NCI-H2227 (cell line): ENCODE data around the gene NXF1.
"Not testable (repeated sequence)": the region's sequence is repeated elsewhere in the genome, so short reads cannot be mapped to it uniquely, and the experiment has no call there.

Source experiments
- DNase-seq: peaks from one replicate; lab custom pipeline; 2025; ENCODE audit not compliant: unreplicated experiment; lab: John Stamatoyannopoulos, UW

Gene NXF1

DNA sequence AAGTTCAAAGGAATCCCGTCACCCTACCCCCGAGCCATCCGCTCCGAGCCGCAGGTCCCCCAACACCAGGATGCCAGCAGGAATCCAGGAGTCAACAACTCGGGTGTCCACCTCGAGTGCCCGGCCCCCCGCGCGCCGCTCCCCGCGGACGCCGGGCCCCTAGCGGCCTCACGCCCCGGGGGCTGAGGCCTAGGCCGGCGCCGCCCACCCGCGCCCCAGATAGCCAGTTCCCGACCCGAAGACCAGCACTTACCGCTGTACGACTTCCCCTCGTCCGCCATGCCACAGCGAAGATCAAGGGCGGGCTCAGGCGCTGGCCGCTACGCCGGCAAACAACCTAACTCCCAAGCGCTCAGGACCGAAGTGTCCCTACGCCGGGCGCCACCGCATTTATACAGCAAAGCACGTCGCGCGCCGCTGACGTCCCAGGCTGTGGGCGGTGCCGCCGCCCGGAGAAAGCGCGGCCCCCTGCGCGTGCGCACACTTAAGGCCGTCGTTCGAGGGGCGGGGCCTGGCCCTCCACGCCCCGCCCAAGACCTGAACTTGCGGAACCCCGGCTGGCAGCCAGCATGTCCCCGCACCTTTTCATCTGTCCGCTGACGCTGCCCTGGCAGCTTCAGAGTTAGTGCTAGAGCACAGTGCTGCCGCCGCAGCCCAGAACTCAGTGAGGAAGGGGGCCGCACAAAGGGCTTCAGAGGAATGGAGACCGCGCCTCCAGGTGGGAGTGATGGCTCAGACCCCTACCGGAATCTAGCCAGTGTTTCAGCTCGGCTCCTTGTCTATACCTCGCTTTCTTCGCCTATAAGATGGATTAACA, at the start of gene NXF1:
NXF1 (minus strand) TSS at position 365 of the 817 bp plus-strand sequence; CDS start at position 281, 84 bp downstream.
- peak; percentile 98 for DNase-seq

DNA sequence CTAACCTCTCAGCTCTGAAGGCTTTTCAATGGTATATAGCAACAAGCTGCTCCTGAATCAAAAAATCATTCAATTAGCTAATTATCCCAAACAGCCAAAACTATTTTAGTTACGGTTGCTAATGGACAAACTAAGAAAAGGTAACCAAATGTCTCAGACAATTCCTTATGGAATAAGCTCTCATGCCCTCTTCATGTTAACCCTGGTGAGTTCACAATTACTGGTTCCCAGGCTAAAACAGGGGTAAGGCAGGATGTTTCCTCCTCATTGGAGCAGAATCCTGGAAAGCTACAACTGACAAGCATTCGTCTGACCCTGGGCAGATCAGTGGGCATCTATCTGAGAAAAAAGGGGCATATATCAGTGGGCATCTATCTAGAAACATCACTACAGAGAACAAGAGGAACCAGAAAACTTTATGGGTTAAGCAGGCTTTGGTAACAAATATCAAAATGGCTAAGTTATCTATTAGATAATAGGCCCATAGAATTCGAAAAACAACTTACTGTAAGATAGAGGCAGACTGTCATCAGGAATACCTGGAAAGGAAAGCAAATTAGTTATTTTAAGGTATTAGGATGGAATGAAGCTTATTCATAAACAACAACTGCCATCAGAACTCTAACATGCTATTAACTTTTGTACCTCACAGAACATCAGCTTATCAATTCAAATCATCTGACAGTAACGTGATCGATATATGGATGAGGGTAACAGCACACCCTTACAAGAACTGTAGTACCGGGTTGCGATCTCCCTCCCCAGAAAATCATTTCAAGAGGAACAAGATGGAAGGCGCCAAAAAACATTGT, 49.0 kb upstream of the NXF1 start:
- DNase-seq: no peak

DNA sequence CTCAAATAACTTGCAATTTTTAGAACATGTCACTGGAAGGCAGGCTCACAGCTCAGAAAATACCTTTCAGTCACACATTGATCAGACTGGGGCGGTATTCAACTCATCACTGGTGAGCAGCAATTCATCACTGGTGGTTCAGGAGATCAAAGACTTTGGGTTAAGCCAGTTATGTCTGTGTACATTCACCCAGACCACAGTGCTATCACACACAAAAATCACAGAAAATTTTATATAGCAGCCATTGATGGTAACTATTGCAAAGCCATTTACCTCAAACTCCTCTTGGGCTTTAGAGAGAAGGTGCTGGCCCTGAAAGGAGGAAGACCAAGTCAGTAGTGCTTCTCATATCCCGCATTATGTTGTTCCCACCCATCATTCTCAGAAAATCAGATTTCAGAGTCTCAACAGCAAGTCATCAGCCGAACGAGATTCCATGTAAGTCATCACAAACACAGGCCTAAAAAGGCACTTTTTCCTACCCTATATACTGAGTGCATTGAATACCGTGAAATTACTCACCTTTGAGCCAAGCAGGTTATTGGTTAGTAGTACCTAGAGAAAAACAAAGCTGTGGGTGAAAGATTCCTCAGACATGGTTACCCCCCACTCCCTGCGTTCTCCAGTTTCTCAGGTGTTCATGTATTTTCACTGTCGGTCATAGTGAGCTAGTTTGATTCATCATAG, 48.2 kb upstream of the NXF1 start:
- DNase-seq: no peak

DNA sequence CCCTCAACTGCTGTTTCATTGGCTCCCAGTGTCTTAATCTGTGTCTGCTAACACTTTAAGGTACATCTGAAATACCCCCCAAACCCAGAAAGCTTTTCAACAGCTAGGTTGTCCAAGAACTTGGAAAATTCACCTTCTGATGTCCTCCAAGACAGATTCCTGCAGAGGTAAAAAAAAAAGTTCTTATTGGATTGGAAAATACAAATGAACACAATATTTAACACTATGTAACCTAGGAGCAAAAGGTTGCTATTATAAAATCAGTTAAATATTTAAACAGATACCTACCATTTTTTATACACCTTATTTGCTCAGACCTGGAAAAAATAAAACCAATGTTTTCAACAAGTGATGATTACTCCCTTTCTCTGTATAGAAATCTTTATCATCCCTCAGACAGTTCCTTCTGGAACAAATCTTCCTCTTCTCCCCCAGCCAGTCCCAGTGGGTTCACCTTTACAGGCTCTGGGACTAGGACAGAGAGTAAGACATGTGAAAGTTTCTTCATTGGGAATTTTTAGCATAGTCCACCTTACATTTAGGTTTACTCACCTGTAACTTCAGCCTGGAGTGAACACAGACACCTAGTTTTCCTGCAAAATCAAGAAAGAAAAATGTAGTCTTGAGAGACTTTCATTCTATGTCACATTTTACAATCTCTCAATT, 47.4 kb upstream of the NXF1 start:
- no peak for DNase-seq

DNA sequence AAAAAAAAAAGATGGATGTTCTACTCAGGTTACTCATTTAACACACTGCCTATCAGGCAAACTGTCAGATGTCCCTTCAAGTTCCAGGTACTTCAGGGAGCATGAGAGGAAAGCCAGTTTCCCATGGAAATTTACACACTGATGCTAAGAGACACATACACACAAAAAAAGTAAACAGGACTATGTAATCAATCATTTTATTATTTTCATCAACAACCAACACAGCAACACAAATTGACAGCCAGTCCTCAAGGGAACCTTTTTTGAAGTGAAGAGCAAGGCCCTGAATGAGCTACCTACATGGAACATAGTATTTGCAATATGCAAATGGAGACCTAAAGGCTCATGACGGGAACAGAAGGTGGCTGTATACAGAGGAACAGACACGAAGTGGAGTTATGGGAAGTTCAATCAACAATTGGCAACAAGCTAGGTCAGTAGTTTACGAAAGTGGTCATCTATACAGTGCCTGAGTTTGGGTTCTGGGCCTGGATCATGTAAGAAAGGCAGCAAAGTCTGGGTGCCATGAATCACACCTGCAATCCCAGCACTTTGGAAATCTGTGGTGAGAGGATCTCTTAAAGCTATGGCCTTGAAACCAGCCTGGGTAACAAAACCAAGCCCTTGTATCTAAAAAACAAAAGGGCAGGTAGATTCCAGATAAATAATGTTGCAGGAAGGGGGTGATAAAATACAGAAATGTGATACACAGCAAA, 46.7 kb upstream of the NXF1 start:
- no peak for DNase-seq

DNA sequence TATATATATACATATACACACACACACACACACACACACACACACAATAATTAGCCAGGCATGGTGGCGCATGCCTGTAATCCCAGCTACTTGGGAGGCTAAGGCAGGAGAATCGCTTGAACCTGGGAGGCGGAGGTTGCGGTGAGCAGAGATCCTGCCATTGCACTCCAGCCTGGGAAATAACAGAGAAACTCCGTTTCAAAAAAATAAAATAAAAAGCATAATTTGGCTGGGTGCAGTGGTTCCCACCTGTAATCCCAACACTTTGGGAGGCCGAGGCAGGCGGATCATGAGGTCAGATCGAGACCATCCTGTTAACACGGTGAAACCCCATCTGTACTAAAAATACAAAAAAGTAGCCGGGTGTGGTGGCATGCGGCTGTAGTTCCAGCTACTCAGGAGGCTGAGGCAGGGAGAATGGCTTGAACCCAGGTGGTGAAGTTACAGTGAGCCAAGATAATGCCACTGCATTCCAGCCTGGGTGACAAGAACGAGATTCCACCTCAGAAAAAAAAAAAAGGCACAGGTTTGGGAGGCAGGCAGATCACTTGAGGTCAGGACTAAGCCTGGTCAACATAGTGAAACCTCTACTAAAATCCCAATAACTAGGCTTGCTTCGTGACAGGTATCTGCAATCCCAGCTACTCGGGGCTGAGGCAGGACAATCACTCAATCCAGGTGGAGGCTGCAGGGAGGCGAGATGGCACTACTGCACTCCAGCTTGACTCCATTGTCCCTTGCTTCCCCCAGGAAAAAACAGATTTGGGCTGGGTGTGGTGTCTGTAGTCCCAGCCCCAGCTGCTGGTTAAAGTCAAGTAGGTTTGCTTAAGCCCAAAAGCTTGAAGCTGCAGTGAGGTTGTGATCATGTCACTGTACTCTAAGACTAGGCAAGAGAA, 45.9 kb upstream of the NXF1 start:
- DNase-seq: no peak

DNA sequence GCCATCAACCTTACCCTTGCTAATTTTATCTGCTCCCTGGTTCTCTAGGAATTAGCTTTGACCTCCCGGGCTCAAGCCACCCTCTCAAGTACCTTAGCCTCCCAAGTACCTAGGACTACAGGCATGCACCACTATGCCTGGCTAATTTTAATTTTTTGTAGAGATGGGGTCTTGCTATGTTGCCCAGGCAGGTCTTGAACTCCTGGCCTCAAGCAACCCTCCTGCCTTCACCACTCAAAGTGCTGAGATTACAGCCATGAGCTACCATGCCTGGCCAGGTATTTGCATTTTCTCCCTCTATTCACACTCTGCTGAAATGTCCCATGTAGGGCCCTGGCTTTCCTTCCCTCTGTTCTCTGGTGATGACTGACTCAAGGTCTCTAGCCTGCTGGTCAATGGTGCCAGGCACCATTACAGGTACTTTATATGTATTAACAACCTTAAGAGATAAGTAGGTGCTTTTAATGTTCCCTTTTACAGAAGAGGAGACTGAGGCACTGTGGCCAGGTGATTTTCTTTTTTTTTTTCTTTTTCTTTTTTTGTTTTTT, 42.6 kb upstream of the NXF1 start:
- no peak for DNase-seq

DNA sequence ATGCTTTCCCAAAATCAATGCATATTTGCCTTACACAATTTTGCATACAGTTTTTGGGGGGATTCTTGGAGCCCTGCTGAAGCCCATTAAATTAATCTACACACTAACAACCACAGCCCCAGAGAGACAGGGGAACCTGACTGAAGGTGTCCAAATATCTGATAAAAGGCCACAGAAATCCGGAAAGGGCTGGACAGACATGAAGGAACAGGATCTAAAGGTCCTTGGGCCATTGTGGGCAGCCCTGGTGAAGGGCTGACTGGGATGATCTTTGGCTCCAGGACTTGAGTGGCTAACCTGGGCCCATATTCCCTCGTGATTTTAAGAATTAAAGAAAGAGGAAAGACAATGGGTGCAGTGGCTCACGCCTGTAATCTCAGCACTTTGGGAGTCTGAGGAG, 40.9 kb upstream of the NXF1 start:
- DNase-seq: no peak

DNA sequence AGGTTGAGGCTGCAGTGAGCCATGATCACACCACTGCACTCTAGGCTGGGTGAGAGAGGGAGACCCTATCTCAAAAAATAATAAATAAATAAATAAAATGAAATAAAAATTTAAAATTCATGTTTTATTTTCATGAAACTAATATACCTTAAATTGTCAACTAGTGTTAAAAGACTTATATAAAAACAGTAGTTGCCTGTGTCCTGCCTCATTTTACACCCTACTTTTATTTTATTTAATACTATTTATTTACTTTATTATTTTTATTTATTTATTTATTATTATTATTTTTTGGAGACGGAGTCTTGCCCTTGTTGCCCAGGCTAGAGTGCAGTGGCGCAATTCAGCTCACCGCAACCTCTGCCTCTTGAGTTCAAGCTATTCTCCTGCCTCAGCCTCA, 38.9 kb upstream of the NXF1 start:
- no peak for DNase-seq

DNA sequence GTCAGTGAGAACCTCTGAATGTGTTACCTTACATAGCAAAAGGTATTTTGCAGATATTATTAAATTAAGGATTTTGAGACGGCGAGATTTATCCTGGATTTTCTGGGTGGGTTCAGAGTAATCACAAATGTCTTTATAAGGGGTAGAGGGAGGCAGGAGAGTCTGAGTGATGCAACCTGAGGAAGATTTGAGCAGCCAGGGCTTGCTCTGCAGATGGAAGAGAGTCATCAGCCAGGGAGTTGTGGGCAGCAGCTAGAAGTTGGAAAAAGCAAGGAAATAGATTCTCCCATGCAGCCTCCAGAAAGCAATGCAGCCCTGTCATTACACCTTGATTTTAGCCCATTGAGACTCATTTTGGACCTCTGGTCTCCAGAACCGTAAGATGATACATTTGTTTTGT, 38.2 kb upstream of the NXF1 start:
- no peak for DNase-seq

DNA sequence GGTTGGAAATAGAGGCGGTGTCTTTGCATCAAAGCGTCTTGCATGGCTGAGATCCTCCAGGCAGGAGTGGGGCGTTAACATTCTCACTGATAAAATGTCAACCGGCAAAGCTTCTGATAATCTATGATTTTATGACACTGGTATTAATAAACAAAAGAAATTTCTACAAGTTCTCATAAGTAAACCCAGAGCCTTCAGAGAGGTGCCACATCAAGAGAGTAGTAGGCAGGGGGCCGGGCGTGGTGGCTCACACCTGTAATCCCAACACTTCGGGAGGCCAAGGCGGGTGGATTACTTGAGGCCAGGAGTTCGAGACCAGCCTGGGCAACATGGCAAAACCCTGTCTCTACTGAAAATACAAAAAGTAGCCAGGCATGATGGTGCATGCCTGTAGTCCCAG, 37.7 kb upstream of the NXF1 start:
- not testable (repeated sequence) for DNase-seq

DNA sequence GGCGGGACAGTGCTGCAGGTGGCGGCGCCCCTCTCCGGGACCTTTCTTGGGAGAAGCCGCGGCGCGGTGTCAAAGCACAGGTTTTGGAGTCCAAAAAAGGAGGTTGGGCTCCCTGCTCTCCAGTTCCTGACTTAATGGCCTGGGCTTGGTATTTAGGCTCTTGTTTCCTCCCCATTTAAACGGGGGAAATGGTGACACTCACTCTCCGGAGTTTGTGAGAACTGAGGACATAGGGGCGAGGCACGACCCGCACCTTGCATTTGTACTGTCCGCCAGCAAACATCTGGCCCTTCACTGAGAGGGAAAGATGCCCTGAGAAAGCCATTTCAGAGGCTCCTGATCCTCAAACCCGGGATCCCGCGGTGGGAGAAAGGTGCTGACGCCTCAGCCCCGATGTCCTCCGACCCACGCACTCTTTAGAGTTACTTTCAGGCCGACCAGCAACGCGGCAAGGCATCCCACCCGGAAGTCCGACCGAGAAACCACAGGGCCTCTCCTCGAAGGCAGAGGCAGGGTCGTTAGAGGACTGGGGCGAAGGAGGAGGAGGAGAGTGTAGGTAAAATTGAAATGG, 37.0 kb upstream of the NXF1 start:
- peak; percentile 74 for DNase-seq

DNA sequence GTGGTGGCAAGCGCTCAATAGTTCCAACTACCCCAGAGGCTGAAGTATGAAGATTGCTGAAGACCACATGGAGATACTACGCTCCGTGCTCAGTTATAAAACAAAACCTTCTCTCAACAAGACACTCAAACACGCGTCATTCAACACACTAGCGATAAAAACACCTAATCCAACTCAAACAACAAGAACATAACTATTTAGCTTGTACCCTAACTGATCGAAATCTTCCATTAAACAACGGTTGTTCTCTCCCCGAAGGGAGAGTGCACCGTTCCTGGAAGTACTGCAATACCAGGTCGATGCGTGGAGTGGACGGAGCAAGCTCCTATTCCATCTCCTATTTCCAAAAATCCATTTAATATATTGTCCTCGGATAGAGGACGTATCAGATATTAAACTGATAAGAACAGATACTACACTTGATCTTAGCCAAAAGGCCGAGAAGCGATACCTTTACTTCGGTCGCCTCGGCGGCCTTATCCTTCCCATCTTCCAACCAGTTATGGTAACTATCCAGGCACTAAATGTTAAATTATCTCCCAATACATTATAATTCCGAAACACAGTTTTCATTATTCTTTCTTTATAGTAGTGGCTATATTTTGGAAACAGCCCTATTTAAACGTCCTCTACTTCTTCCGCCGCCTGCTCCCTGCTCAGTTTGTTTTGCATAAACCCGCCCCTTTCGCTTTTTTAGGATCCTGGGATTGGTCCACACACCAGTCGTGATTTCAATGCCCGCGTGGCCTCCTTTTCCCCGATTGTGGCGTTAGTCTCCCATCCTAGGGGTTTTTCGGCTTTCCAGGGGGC, 36.3 kb upstream of the NXF1 start:
- peak; percentile 97 for DNase-seq

DNA sequence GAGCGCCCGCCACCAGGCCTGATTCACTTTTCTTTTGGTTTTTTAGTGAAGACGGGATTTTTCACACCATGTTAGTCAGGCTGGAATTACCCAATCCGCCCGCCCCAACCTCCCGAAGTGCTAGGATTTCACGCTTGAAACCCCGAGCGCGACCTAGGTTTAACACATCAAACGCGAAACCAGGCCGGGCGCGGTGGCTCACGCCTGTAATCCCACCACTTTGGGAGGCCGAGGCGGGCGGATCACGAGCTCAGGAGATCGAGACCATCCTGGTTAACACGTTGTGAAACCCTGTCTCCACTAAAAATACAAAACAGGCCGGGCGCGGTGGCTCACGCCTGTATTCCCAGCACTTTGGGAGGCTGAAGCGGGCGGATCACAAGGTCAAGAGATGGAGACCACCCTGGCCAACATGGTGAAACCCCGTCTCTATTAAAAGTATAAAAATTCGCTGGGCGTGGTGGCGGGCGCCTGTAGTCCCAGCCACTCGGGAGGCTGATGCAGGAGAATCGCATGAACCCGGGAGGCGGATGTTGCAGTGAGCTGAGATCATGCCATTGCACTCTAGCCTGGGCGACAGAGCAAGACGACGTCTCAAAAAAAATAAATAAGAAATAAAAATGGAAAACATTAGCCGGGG, 35.6 kb upstream of the NXF1 start:
- DNase-seq: peak; percentile 76

DNA sequence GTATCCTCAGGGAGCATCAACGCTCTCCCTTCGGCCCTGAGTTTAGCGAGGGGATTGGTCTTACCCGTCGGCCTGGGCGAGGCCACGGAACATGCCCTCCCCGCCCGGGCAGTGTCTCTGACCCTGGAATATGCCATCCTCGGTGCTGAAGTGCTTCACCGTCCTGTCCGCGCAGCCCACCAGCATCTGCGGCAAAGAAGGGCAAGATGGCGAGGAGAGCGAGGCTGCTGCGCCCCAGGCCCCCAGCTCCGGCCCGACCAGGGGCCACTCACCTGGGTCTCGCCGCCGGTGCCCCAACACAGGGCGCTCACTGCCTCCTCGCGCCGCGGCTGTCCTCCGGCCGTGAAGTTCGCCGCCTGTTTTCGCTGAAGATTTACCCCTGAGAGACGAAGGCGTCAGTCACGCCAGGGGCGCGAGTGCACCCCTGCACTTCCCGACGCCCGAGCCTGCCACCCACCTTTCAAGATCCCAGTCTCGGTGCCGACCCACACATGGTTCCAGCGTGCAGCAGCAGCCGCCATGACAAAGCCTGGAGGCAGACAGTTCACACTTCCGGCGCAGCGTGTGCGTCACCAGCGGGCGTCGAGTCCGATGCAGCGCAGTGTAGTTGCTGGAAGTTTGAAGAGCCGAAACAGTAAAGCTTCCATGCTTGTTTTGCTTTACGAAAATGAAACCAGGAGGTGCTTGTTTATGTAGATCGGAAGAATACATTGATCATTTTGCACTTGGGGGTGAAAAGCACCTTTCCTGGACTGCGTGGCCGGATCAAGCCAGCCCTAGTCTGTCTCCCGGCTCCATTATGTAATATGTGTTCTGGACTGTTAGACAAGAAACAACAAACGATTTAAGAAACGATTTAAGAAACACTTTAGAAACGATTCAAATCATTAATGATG, 34.1 kb upstream of the NXF1 start, which contains the start of gene WDR74:
WDR74 (minus strand) TSS at position 541 of the 896 bp plus-strand sequence; CDS start at position 521, 20 bp downstream.
- peak; percentile 95 for DNase-seq

DNA sequence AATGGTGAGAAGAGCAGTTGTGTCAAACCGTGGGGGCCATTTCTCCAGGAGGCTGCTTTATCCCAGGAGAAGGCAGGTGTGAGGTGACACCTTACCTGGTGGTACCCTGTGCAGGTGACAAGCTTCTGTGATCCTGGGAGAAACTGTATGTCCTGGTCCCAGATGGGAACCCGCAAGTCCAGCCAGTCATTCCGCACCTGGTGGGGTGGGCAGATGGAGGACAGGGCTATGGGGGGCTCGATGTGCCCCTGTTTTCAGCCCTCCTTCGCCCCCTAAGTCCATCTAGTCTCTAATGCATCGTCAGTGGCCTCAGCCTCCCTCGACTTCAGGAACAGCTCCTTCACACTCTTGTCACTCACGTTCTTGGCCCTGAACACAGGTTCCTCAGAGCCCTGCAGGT, 30.1 kb upstream of the NXF1 start:
- DNase-seq: no peak
